A673 (cell line): Measurements from ENCODE around the gene CCDC181.

ENCODE experiments used
- CTCF ChIP-seq: fragments of 300-800, 200-600 bp; sonication (generic); conservative IDR thresholded peaks from 2 replicates; pipeline ENCODE4 v1.5.1; 2017; ENCODE audit warnings: low read depth, mild to moderate bottlenecking, antibody characterized with exemption, low read length, moderate library complexity, mixed read lengths
- EZH2 ChIP-seq: fragments of 200-600 bp; sonication (generic); IDR thresholded peaks from 2 replicates; pipeline ENCODE4 v1.6.1; 2017; ENCODE audit warnings: borderline replicate concordance, low read depth, mild to moderate bottlenecking, mixed read lengths, antibody characterized with exemption, low read length; ENCODE audit not compliant: poor library complexity, severe bottlenecking

- TF ChIP-seq CTCF (no peak), EZH2 (no peak)
These were observed 55.9 kb downstream of the CCDC181 start for GRCh38 chr1:169371404-169371803.
